Measurements from ENCODE around the gene NOS1AP.

- TF ChIP-seq CTCF (IDR thresholded peaks at IDR 0.05), result no peak
- no peak for TF ChIP-seq SMC3 (IDR thresholded peaks at IDR 0.05; ENCODE audit: low read depth, low read length)
- no peak for TF ChIP-seq USF2 (IDR thresholded peaks at IDR 0.05; ENCODE audit: borderline replicate concordance, low read depth, low read length)
- TF ChIP-seq EP300 (IDR thresholded peaks at IDR 0.05; ENCODE audit: borderline replicate concordance in 1 of 2, low read depth in 1 of 2, low read length in 1 of 2), result no peak
- TF ChIP-seq GABPA (IDR thresholded peaks at IDR 0.05; ENCODE audit: low read depth), result no peak
- no peak for TF ChIP-seq POLR2AphosphoS5 (IDR thresholded peaks at IDR 0.05; ENCODE audit: low read depth, low read length)
- no peak for TF ChIP-seq FOXM1 (IDR thresholded peaks at IDR 0.05; ENCODE audit: low read depth)
- TF ChIP-seq TCF12 (IDR thresholded peaks at IDR 0.05), result no peak
- no peak for TF ChIP-seq JUND (IDR thresholded peaks at IDR 0.05)
- TF ChIP-seq YY1 (IDR thresholded peaks at IDR 0.05; ENCODE audit: low read depth), result no peak
- TF ChIP-seq MAX (IDR thresholded peaks at IDR 0.05; ENCODE audit: low read depth), result no peak
- TF ChIP-seq GATA2 (CRISPR knock-in tag; IDR thresholded peaks at IDR 0.05), result no peak
These were observed 12.9 kb upstream of the NOS1AP start for GRCh38 chr1:162056579-162056978.

All from SK-N-SH (cell line).